SKM-1 (cell line): ENCODE data around the gene APEH.

Experiments
- DNase-seq: peaks from one replicate; lab custom pipeline; 2025; ENCODE audit not compliant: unreplicated experiment; lab: John Stamatoyannopoulos, UW

APEH gene

GRCh38 chr3:49650177-49650576, 24.0 kb upstream of the APEH start:
- DNase-seq = no peak

- no peak for DNase-seq
These were observed 23.5 kb upstream of the APEH start for GRCh38 chr3:49650637-49651036.

GRCh38 chr3:49652218-49652902, 21.8 kb upstream of the APEH start:
- DNase-seq = no peak

GRCh38 chr3:49652903-49653415, 21.2 kb upstream of the APEH start:
- no peak for DNase-seq

GRCh38 chr3:49653621-49654020, 20.5 kb upstream of the APEH start:
- no peak for DNase-seq

- DNase-seq = no peak
These were observed 19.9 kb upstream of the APEH start for GRCh38 chr3:49654176-49654825.

- DNase-seq = no peak
These were observed 19.1 kb upstream of the APEH start for GRCh38 chr3:49654955-49655556.

- DNase-seq = no peak
These were observed 18.3 kb upstream of the APEH start for GRCh38 chr3:49655731-49656285.

GRCh38 chr3:49656541-49657112, 17.5 kb upstream of the APEH start:
- no peak for DNase-seq

- no peak for DNase-seq
These were observed 16.8 kb upstream of the APEH start for GRCh38 chr3:49657208-49657915.

- DNase-seq = no peak
These were observed 15.4 kb upstream of the APEH start for GRCh38 chr3:49658711-49659110.

GRCh38 chr3:49659756-49660155, 14.4 kb upstream of the APEH start:
- DNase-seq = no peak

- DNase-seq = no peak
These were observed 12.9 kb upstream of the APEH start for GRCh38 chr3:49661281-49661680.

- DNase-seq = no peak
These were observed 12.1 kb upstream of the APEH start for GRCh38 chr3:49662021-49662420.

GRCh38 chr3:49662720-49663413, 11.3 kb upstream of the APEH start:
- no peak for DNase-seq

GRCh38 chr3:49663831-49664230, 10.3 kb upstream of the APEH start:
- DNase-seq = no peak

- DNase-seq = no peak
These were observed 9.9 kb upstream of the APEH start for GRCh38 chr3:49664300-49664699.

GRCh38 chr3:49665822-49666519, 8.2 kb upstream of the APEH start:
- DNase-seq = no peak

- DNase-seq = no peak
These were observed 7.6 kb upstream of the APEH start for GRCh38 chr3:49666592-49666991.
